ENCODE data around the gene GRB10.

- TF ChIP-seq CTCF (IDR thresholded peaks at IDR 0.05; ENCODE audit: borderline replicate concordance, extremely low read depth, low read length, poor library complexity, severe bottlenecking) (no peak), EZH2 (IDR thresholded peaks at IDR 0.05; ENCODE audit: borderline replicate concordance, low read depth, low read length, severe bottlenecking) (no peak)
These were observed 21.0 kb downstream of the GRB10 start for GRCh38 chr7:50761713-50762112.
